Esophagus squamous epithelium (tissue), 5 donors: Measurements from ENCODE around the gene WIPF3. TPM values are rescaled to one million over a fixed set of nuclear protein-coding genes. Genes with fewer than 3 reads are reported as not detected.

Source experiments
- DNase-seq: peaks from one replicate; lab custom pipeline; 2025; lab: John Stamatoyannopoulos, UW
- H3K27ac ChIP-seq, 4 donors: fragments of 200-600 bp; sonication (generic); one replicate each; pipeline ENCODE4 v1.5.1; 2016 to 2019; ENCODE audit warnings: mild to moderate bottlenecking in 1 of 4
- H3K27me3 ChIP-seq, 4 donors: fragments of 200-600 bp; sonication (generic); 1 replicate in 3 of 4; 2 replicates in 1 of 4; pipeline versions ENCODE4 v1.5.1 to v1.6.0; 2017 to 2021; ENCODE audit warnings: antibody characterized with exemption in 1 of 4
- H3K36me3 ChIP-seq, 3 donors: fragments of 200-600 bp; sonication (generic); one replicate each; pipeline ENCODE4 v1.5.1; 2016 to 2019
- H3K4me1 ChIP-seq, 3 donors: fragments of 200-600 bp; sonication (generic); one replicate each; pipeline ENCODE4 v1.5.1; 2017 to 2019
- H3K4me3 ChIP-seq, 4 donors: fragments of 200-600 bp; sonication (generic); 1 replicate in 3 of 4; 2 replicates in 1 of 4; pipeline ENCODE4 v1.5.1; 2016 to 2019; ENCODE audit warnings: mild to moderate bottlenecking in 2 of 4, moderate library complexity in 1 of 4
- H3K9me3 ChIP-seq, 3 donors: fragments of 200-600 bp; sonication (generic); one replicate each; pipeline ENCODE4 v1.5.1; 2016 to 2019
- POLR2A ChIP-seq, 4 donors: fragments of 450-650 bp; IDR thresholded peaks; one replicate each; pipeline ENCODE4 v1.6.1; 2017; ENCODE audit warnings: antibody characterized with exemption in 4 of 4, mild to moderate bottlenecking in 4 of 4, moderate library complexity in 3 of 4
- WGBS, 2 donors: methylation state at CpG; one replicate each; pipeline ENCODE4 v1.1.5; 2018; 5-methylcytosine and 5-hydroxymethylcytosine counted together
- intact Hi-C: fragments of 100-400 bp; cut with DNase I; formaldehyde crosslinking; loops from one replicate; pipeline ENCODE4 v1.15.0; 2022
- total RNA-seq, 4 donors: library from RNA; depleted of rRNA; stranded (reverse); fragments of >200 nt; gene quantifications; one replicate each; pipeline ENCODE4 v1.1.0, GENCODE V29; 2016
- TF ChIP-seq, protein P1 (sequence below), 6 experiments: fragments of 450-650 bp in 4 of 6; fragments of 200-600 bp in 2 of 6; sonication (generic) in 2 of 6; IDR thresholded peaks; one replicate each; pipeline ENCODE4 v1.5.1; 2016 to 2019; ENCODE audit warnings: antibody characterized with exemption in 6 of 6, mild to moderate bottlenecking in 4 of 6, moderate library complexity in 4 of 6
- donor health status: DM: yes; HTN: yes; CAD: no.

WIPF3 gene
- total RNA-seq, 4 donors from 2014 or later: 0.18 to 1.1 (median 0.61) TPM; not detected in 1

DNA sequence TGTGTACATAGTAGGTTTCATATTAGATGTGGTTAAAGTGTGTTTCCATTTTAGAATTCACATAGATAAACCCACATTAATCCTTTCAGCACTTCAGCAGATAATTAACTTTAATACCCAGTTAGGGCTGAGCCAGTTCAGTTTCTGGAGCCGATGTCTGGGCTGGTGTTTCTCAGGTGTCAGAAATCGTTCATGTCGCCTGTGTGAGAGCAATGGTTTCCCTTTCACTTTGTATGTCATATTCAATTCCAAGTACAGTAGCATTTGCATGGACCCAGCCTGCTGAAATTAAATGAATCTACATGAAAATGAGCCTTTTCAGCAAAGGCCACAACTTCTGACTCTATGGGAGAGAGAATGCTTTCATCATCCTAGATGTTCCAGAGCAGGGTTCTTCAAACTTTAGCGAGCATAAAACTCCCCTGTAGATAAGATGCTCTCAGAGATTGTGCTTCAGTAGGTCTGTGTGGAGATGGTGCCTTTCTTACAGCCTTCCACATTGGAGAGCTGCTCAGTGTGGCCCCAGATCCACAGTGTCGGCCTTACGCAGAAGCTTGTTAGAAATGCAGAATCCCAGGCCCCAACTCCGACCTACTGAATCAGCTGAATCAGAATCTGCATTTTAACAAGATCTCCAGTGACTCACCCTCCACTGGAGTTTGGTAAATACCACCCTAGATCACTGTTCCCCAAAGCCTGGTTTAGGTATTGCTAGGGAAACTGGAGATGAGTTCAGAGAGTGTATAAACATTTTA is 19.6 kb downstream of the WIPF3 start:
- H3K4me1 ChIP-seq: no peaks in the 10 kb centered on the region
- intact Hi-C loops: no loop called here
- peaks cover 0 to 14% (median 0%) of the 10 kb centered on the region in 4 donors for H3K27me3 ChIP-seq
- H3K36me3 ChIP-seq: no peaks in the 10 kb centered on the region
- TF ChIP-seq, protein P1, sequence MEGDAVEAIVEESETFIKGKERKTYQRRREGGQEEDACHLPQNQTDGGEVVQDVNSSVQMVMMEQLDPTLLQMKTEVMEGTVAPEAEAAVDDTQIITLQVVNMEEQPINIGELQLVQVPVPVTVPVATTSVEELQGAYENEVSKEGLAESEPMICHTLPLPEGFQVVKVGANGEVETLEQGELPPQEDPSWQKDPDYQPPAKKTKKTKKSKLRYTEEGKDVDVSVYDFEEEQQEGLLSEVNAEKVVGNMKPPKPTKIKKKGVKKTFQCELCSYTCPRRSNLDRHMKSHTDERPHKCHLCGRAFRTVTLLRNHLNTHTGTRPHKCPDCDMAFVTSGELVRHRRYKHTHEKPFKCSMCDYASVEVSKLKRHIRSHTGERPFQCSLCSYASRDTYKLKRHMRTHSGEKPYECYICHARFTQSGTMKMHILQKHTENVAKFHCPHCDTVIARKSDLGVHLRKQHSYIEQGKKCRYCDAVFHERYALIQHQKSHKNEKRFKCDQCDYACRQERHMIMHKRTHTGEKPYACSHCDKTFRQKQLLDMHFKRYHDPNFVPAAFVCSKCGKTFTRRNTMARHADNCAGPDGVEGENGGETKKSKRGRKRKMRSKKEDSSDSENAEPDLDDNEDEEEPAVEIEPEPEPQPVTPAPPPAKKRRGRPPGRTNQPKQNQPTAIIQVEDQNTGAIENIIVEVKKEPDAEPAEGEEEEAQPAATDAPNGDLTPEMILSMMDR (IDR thresholded peaks at IDR 0.05): no peak
- TF ChIP-seq POLR2A (IDR thresholded peaks at IDR 0.05): no peak
- H3K9me3 ChIP-seq: no peaks in the 10 kb centered on the region
- DNase-seq: no peak
- WGBS, 2 donors: 73 to 86% methylated on average over 5 of the region's 7 CpGs
- H3K27ac ChIP-seq: no peak overlapping the region
- H3K4me3 ChIP-seq: no peak overlapping the region

DNA sequence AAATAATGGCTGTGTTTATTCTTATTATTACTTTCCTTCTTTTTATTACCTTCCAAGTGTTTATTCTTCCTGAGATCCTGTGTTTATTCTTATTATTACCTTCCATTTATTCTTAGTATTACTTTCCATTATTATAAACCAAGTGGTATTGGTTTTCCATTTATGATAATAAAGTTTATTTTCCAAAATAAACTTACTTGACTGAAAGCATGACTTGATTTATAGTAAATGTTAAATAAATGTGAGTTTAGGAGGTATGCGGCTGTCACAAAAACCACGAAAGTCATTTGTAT is 20.2 kb downstream of the WIPF3 start:
- no peaks in the 10 kb centered on the region for H3K9me3 ChIP-seq
- no peak for DNase-seq
- no peak for TF ChIP-seq POLR2A (IDR thresholded peaks at IDR 0.05)
- TF ChIP-seq, protein P1 (IDR thresholded peaks at IDR 0.05): no peak
- WGBS, 2 donors: 81 to 97% methylated on average over 2 of the region's 2 CpGs
- H3K36me3 ChIP-seq: no peaks in the 10 kb centered on the region
- H3K27me3 ChIP-seq: peaks cover 0 to 9% (median 0%) of the 10 kb centered on the region in 4 donors
- intact Hi-C loops: no loop called here
- H3K4me3 ChIP-seq: no peak overlapping the region
- H3K4me1 ChIP-seq: no peaks in the 10 kb centered on the region
- H3K27ac ChIP-seq: no peak overlapping the region

DNA sequence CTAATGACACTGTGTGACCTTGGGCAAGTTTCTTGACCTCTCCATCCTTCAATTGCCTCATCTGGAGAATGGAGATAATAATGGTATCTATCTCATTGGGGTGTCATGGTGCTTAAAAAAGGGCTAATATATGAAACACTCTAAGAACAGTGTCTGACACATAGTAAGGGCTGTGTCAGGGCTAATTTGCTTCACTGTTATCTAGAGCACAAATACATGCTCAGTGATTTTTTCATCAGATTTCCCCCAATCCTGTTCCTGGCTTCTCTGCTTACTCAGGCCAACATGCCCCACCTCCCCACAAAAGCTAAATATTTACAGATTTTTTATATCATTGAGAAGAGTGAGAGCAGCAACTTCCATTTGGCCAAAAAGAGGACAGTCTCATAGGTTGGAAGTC is 20.6 kb downstream of the WIPF3 start:
- TF ChIP-seq POLR2A (IDR thresholded peaks at IDR 0.05): no peak
- TF ChIP-seq, protein P1 (IDR thresholded peaks at IDR 0.05): no peak
- H3K27me3 ChIP-seq: peaks cover 0 to 6% (median 0%) of the 10 kb centered on the region in 4 donors

DNA sequence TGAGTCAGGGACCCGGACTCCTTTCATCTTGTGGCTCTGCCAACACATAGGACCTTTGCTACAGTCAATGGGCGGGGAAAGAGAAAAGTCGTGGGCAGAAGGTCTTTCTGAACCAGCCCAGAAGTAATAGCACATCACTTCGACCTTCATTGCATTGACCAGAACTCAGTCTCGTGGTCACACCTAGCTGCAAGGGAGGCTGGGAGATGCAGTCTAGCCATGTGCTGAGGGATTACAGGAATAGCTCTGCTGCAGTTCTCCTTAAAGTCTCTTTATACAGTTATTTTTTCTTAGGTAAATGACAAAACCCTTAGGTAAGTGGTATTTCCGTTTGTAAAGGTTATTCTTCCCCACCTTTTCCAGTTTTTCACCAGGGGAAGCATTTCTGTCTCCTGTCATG is 25.4 kb downstream of the WIPF3 start:
- H3K27me3 ChIP-seq: peaks cover 0 to 5% (median 0%) of the 10 kb centered on the region in 4 donors
- H3K36me3 ChIP-seq: no peaks in the 10 kb centered on the region
- no peak overlapping the region for H3K27ac ChIP-seq
- H3K9me3 ChIP-seq: no peaks in the 10 kb centered on the region
- H3K4me1 ChIP-seq: no peaks in the 10 kb centered on the region
- intact Hi-C loops: no loop called here
- WGBS, 2 donors: 58 to 75% methylated on average over 6 of the region's 6 CpGs
- no peak for DNase-seq
- no peak overlapping the region for H3K4me3 ChIP-seq
- TF ChIP-seq POLR2A (IDR thresholded peaks at IDR 0.05): no peak
- TF ChIP-seq, protein P1 (IDR thresholded peaks at IDR 0.05): no peak

More for the DNA sequence above, 20.6 kb downstream of the WIPF3 start:
- no peak overlapping the region for H3K4me3 ChIP-seq
- H3K27ac ChIP-seq: no peak overlapping the region
- no peaks in the 10 kb centered on the region for H3K36me3 ChIP-seq
- H3K9me3 ChIP-seq: no peaks in the 10 kb centered on the region
- DNase-seq: no peak
- no peaks in the 10 kb centered on the region for H3K4me1 ChIP-seq
- intact Hi-C loops: no loop called here

DNA sequence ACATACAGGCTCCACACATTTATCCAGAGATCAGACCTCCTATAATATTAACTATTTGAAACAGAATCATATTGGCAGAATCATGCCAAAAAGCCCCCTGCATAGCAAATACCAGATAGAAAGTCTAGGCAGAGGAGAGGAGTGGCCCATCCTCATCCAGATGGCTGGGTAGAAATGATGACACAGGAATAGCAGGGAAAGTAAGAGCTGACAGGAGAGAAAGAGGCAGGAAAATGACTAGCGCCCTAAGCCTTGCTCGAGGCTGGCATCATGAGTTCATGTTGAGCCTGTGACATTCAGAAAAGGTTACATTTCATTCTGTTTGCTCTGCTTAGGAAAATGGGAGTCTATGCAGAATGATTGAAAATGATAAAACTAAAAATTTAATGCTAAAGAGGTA is 27.6 kb downstream of the WIPF3 start:
- WGBS, 2 donors: 88 to 90% methylated on average over 2 of the region's 2 CpGs
- peaks cover 0 to 5% (median 0%) of the 10 kb centered on the region in 4 donors for H3K27me3 ChIP-seq
- intact Hi-C loops: no loop called here
- H3K9me3 ChIP-seq: no peaks in the 10 kb centered on the region
- no peaks in the 10 kb centered on the region for H3K36me3 ChIP-seq
- TF ChIP-seq, protein P1 (IDR thresholded peaks at IDR 0.05): no peak
- TF ChIP-seq POLR2A (IDR thresholded peaks at IDR 0.05): no peak
- DNase-seq: no peak
- H3K4me3 ChIP-seq: no peak overlapping the region
- H3K27ac ChIP-seq: no peak overlapping the region
- no peaks in the 10 kb centered on the region for H3K4me1 ChIP-seq
